H9 (cell line): ENCODE results near the gene TMEM151B. TPM values are rescaled to one million over a fixed set of nuclear protein-coding genes. Genes with fewer than 3 reads are reported as not detected.
A peak's percentile ranks its signal among the peaks of the same experiment; 100 is the strongest.

Experiments
- DNase-seq: peaks from one replicate; pipeline ENCODE4 v3.0.0-alpha.2; 2017
- H2AFZ ChIP-seq: one replicate; pipeline ENCODE4 v1.6.1; 2013; ENCODE audit warnings: mild to moderate bottlenecking, low read length, control low read depth, moderate library complexity
- H2AK5ac ChIP-seq: 2 replicates; pipeline ENCODE4 v1.6.1; 2013; ENCODE audit warnings: low read length, control low read depth, mixed read lengths; ENCODE audit not compliant: insufficient read length
- H2BK120ac ChIP-seq: one replicate; pipeline ENCODE4 v1.6.1; 2013; ENCODE audit warnings: low read depth, mild to moderate bottlenecking, low read length, control low read depth, inconsistent platforms; ENCODE audit not compliant: poor library complexity, severe bottlenecking
- H2BK12ac ChIP-seq: 2 replicates; pipeline ENCODE4 v1.6.1; 2013; ENCODE audit warnings: low read length, control low read depth, mixed read lengths, low read depth; ENCODE audit not compliant: insufficient read length
- H2BK15ac ChIP-seq: 2 replicates; pipeline ENCODE4 v1.6.1; 2013; ENCODE audit warnings: low read depth, low read length, control low read depth
- H2BK20ac ChIP-seq: one replicate; pipeline ENCODE4 v1.6.1; 2013; ENCODE audit warnings: low read depth, mild to moderate bottlenecking, low read length, control low read depth, inconsistent platforms; ENCODE audit not compliant: poor library complexity, severe bottlenecking
- H2BK5ac ChIP-seq: 2 replicates; pipeline ENCODE4 v1.6.1; 2013; ENCODE audit warnings: low read length, control low read depth, mixed read lengths; ENCODE audit not compliant: insufficient read length
- H3K14ac ChIP-seq: 2 replicates; pipeline ENCODE4 v1.6.1; 2013; ENCODE audit warnings: low read length, control low read depth; ENCODE audit not compliant: insufficient read depth
- H3K18ac ChIP-seq: 2 replicates; pipeline ENCODE4 v1.6.1; 2013; ENCODE audit warnings: low read depth, mild to moderate bottlenecking, mixed read lengths, low read length, control low read depth; ENCODE audit not compliant: insufficient read length
- H3K23ac ChIP-seq: 2 replicates; pipeline ENCODE4 v1.6.1; 2013; ENCODE audit warnings: low read length, control low read depth, mixed read lengths, low read depth; ENCODE audit not compliant: insufficient read length
- H3K23me2 ChIP-seq: 2 replicates; pipeline ENCODE4 v1.6.1; 2013; ENCODE audit warnings: low read depth, mild to moderate bottlenecking, mixed read lengths, low read length, control low read depth; ENCODE audit not compliant: insufficient read length, poor library complexity, severe bottlenecking
- H3K27ac ChIP-seq: 2 replicates; pipeline ENCODE4 v1.5.1; 2013; ENCODE audit warnings: low read length, control low read depth, mixed read lengths, low read depth; ENCODE audit not compliant: insufficient read length
- H3K27me3 ChIP-seq: 2 replicates; pipeline ENCODE4 v1.6.1; 2013; ENCODE audit warnings: low read length, control low read depth, inconsistent platforms; ENCODE audit not compliant: insufficient read depth
- H3K4ac ChIP-seq: 2 replicates; pipeline ENCODE4 v1.6.1; 2013; ENCODE audit warnings: low read depth, mild to moderate bottlenecking, control low read depth, inconsistent platforms, low read length, moderate library complexity
- H3K4me1 ChIP-seq: 2 replicates; pipeline ENCODE4 v1.6.1; 2013; ENCODE audit warnings: low read length, control low read depth, inconsistent platforms; ENCODE audit not compliant: insufficient read depth
- H3K4me2 ChIP-seq: 2 replicates; pipeline ENCODE4 v1.6.1; 2013; ENCODE audit warnings: low read length, control low read depth, mixed read lengths; ENCODE audit not compliant: insufficient read length, insufficient read depth
- H3K56ac ChIP-seq: 2 replicates; pipeline ENCODE4 v1.6.1; 2013; ENCODE audit warnings: low read depth, mild to moderate bottlenecking, mixed read lengths, low read length, control low read depth; ENCODE audit not compliant: insufficient read length
- H3K79me1 ChIP-seq: 2 replicates; pipeline ENCODE4 v1.6.1; 2013; ENCODE audit warnings: low read depth, mild to moderate bottlenecking, moderate library complexity, low read length, control low read depth, inconsistent platforms; ENCODE audit not compliant: insufficient read depth, poor library complexity, severe bottlenecking
- H3K79me2 ChIP-seq: 2 replicates; pipeline ENCODE4 v1.6.1; 2013; ENCODE audit warnings: low read length, control low read depth, inconsistent platforms; ENCODE audit not compliant: insufficient read depth
- H3K9ac ChIP-seq: 2 replicates; pipeline ENCODE4 v1.6.1; 2013; ENCODE audit warnings: low read length, control low read depth, mixed read lengths; ENCODE audit not compliant: insufficient read length; ENCODE audit errors: extremely low read depth
- H3K9me3 ChIP-seq: one replicate; pipeline ENCODE4 v1.6.1; 2013; ENCODE audit warnings: low read depth, low read length, inconsistent platforms; ENCODE audit not compliant: control insufficient read depth
- H3T11ph ChIP-seq: one replicate; pipeline ENCODE4 v1.6.1; 2013; ENCODE audit warnings: mild to moderate bottlenecking, low read length, control low read depth, inconsistent platforms
- H4K20me1 ChIP-seq: one replicate; pipeline ENCODE4 v1.6.1; 2013; ENCODE audit not compliant: control insufficient read depth, insufficient read length, insufficient read depth
- H4K5ac ChIP-seq: 2 replicates; pipeline ENCODE4 v1.6.1; 2013; ENCODE audit warnings: low read depth, mild to moderate bottlenecking, mixed read lengths, low read length, control low read depth; ENCODE audit not compliant: insufficient read length
- H4K8ac ChIP-seq: replicated peaks from 2 replicates; pipeline ENCODE4 v1.6.1; 2013; ENCODE audit warnings: low read length, control low read depth, mixed read lengths, low read depth; ENCODE audit not compliant: insufficient read length
- H4K91ac ChIP-seq: 2 replicates; pipeline ENCODE4 v1.6.1; 2013; ENCODE audit warnings: low read depth, mild to moderate bottlenecking, moderate library complexity, mixed read lengths, low read length, control low read depth; ENCODE audit not compliant: insufficient read length
- H3K27ac Mint-ChIP-seq, 3 experiments: 2 replicates in 2 of 3; 3 replicates in 1 of 3; pipeline ENCODE4 v1.8.0; 2020 to 2021; ENCODE audit warnings: mixed read lengths in 3 of 3, mild to moderate bottlenecking in 1 of 3, moderate library complexity in 1 of 3
- H3K27me3 Mint-ChIP-seq: 2 replicates; pipeline ENCODE4 v1.8.0; 2021; ENCODE audit warnings: low read depth, mild to moderate bottlenecking, moderate library complexity, mixed read lengths
- H3K36me3 Mint-ChIP-seq, 3 experiments: 2 replicates in 2 of 3; 3 replicates in 1 of 3; pipeline ENCODE4 v1.8.0; 2020 to 2021; ENCODE audit warnings: low read depth in 3 of 3, mixed read lengths in 3 of 3; ENCODE audit not compliant: insufficient read depth in 1 of 3
- H3K4me1 Mint-ChIP-seq, 2 experiments: 2 replicates each; pipeline ENCODE4 v1.8.0; 2020; ENCODE audit warnings: mixed read lengths in 2 of 2
- H3K4me3 Mint-ChIP-seq, 2 experiments: 2 replicates in 1 of 2; 3 replicates in 1 of 2; pipeline ENCODE4 v1.8.0; 2020 to 2021; ENCODE audit warnings: mild to moderate bottlenecking in 2 of 2, mixed read lengths in 2 of 2, moderate library complexity in 1 of 2
- H3K9me3 Mint-ChIP-seq, 2 experiments: 2 replicates in 1 of 2; 3 replicates in 1 of 2; pipeline ENCODE4 v1.8.0; 2020; ENCODE audit warnings: mild to moderate bottlenecking in 2 of 2, mixed read lengths in 2 of 2, moderate library complexity in 1 of 2
- WGBS: extraction: QIAGEN DNeasy Blood & Tissue Kit; methylation state at CpG from one replicate; pipeline ENCODE4 v1.1.7; 2013; ENCODE audit warnings: missing lambda C conversion rate, low lambda C conversion rate, mixed read lengths; ENCODE audit not compliant: insufficient read length; ENCODE audit errors: extremely low coverage; 5-methylcytosine and 5-hydroxymethylcytosine counted together
- long read RNA-seq: library from polyadenylated mRNA; unstranded; transcript quantifications from one replicate; pipeline ENCODE4 v2.0.0, GENCODE V29; 2020
- total RNA-seq: library from RNA; stranded (reverse); gene quantifications from 2 replicates; pipeline ENCODE4 v1.2.1, GENCODE V29; 2021
- TF ChIP-seq, protein P1 (sequence below): fragments of 200-600 bp; sonication (generic); conservative IDR thresholded peaks from 3 replicates; pipeline ENCODE4 v1.8.0; 2021; ENCODE audit warnings: antibody characterized with exemption, mild to moderate bottlenecking

Gene TMEM151B
- 2.4 and 2.7 TPM in 2 replicates for total RNA-seq
- long read RNA-seq: 0 reads

DNA sequence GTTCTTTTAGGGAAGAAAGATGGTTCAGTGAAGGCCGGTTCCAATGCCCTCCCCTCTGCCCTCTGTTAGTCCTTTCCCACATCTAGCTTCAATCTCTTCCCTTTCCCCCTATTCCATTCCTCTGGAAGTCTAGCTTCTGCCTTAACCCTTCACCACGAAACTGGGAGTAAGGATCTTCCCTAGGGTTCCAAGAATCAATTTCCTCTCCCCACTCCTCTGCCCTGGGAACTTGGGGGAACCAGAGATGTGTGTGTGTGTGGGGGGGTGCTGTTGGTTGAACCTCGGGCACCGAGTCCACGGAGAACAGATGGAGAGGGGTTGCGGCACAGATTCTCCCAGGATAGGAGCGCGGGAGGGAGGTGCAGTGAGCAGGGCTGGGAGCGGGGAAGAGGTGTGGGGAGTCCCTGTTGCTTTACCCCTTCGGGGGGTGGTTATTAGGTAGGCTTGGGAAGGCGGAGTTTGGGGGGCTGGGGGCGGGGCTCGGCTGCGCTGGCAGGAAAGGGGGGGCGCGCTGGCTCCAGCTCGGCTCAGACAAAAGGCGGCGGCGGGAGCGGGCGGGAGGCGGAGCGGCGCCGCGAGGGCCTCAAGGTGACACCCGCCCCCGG is at the start of gene TMEM151B:
TMEM151B (plus strand) TSS at position 530 of the 605 bp plus-strand sequence. CDS start 293 bp downstream, outside the sequence.
- H2BK5ac ChIP-seq: no peak within 1 kb of the TSS
- peak within 1 kb of the TSS; percentile 55 for H3K4me2 ChIP-seq
- H3K36me3 Mint-ChIP-seq: no peaks in the 10 kb centered on the region; a peak in 1 of 7 replicates
- H3K56ac ChIP-seq: no peak within 1 kb of the TSS
- no peak within 1 kb of the TSS for H2BK20ac ChIP-seq
- no peak within 1 kb of the TSS for H3K4ac ChIP-seq
- H2AFZ ChIP-seq: no peak within 1 kb of the TSS
- DNase-seq: no peak
- peaks cover 8% of the 10 kb centered on the region for H3K23me2 ChIP-seq
- H2AK5ac ChIP-seq: no peak within 1 kb of the TSS
- peaks cover 26 to 45% of the 10 kb centered on the region in 2 experiments for H3K4me1 Mint-ChIP-seq
- no peaks in the 10 kb centered on the region for H3K79me2 ChIP-seq
- H3K4me1 ChIP-seq: peaks cover 12% of the 10 kb centered on the region; the same call in 1 of the 2 replicates
- TF ChIP-seq, protein P1, sequence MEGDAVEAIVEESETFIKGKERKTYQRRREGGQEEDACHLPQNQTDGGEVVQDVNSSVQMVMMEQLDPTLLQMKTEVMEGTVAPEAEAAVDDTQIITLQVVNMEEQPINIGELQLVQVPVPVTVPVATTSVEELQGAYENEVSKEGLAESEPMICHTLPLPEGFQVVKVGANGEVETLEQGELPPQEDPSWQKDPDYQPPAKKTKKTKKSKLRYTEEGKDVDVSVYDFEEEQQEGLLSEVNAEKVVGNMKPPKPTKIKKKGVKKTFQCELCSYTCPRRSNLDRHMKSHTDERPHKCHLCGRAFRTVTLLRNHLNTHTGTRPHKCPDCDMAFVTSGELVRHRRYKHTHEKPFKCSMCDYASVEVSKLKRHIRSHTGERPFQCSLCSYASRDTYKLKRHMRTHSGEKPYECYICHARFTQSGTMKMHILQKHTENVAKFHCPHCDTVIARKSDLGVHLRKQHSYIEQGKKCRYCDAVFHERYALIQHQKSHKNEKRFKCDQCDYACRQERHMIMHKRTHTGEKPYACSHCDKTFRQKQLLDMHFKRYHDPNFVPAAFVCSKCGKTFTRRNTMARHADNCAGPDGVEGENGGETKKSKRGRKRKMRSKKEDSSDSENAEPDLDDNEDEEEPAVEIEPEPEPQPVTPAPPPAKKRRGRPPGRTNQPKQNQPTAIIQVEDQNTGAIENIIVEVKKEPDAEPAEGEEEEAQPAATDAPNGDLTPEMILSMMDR: no peak
- H2BK15ac ChIP-seq: no peak within 1 kb of the TSS
- H3K4me3 Mint-ChIP-seq: peak within 1 kb of the TSS; percentile 68 to 88
- peaks cover 7% of the 10 kb centered on the region; the same call in 1 of the 2 replicates for H3K27me3 ChIP-seq
- no peaks in the 10 kb centered on the region for H3K79me1 ChIP-seq
- H3K9me3 ChIP-seq: no peaks in the 10 kb centered on the region
- no peak within 1 kb of the TSS for H2BK12ac ChIP-seq
- H3K23ac ChIP-seq: no peak within 1 kb of the TSS
- H2BK120ac ChIP-seq: no peak within 1 kb of the TSS
- no CpG with 5 or more reads among the region's 29 CpGs for WGBS
- no peak within 1 kb of the TSS for H3K14ac ChIP-seq
- H3K9me3 Mint-ChIP-seq: no peaks in the 10 kb centered on the region; a peak in 1 of 5 replicates
- H3K27ac Mint-ChIP-seq: no peak within 1 kb of the TSS
- H3K27me3 Mint-ChIP-seq: peaks cover 20% of the 10 kb centered on the region
- no peak within 1 kb of the TSS for H4K91ac ChIP-seq
- H4K8ac ChIP-seq: no peak within 1 kb of the TSS
- H3T11ph ChIP-seq: no peak within 1 kb of the TSS
- H3K18ac ChIP-seq: no peak within 1 kb of the TSS
- H4K5ac ChIP-seq: no peak within 1 kb of the TSS
- no peaks in the 10 kb centered on the region for H4K20me1 ChIP-seq
- no peak within 1 kb of the TSS for H3K27ac ChIP-seq
- no peak within 1 kb of the TSS for H3K9ac ChIP-seq
